NK-92 (cell line): ENCODE results near the gene ARFGAP2.
A peak's percentile ranks its signal among the peaks of the same experiment; 100 is the strongest.
"Not testable (repeated sequence)": the region's sequence is repeated elsewhere in the genome, so short reads cannot be mapped to it uniquely, and the experiment has no call there.

Experiments
- DNase-seq: peaks from one replicate; lab custom pipeline; 2025; ENCODE audit not compliant: unreplicated experiment; lab: John Stamatoyannopoulos, UW

The ARFGAP2 gene

DNA sequence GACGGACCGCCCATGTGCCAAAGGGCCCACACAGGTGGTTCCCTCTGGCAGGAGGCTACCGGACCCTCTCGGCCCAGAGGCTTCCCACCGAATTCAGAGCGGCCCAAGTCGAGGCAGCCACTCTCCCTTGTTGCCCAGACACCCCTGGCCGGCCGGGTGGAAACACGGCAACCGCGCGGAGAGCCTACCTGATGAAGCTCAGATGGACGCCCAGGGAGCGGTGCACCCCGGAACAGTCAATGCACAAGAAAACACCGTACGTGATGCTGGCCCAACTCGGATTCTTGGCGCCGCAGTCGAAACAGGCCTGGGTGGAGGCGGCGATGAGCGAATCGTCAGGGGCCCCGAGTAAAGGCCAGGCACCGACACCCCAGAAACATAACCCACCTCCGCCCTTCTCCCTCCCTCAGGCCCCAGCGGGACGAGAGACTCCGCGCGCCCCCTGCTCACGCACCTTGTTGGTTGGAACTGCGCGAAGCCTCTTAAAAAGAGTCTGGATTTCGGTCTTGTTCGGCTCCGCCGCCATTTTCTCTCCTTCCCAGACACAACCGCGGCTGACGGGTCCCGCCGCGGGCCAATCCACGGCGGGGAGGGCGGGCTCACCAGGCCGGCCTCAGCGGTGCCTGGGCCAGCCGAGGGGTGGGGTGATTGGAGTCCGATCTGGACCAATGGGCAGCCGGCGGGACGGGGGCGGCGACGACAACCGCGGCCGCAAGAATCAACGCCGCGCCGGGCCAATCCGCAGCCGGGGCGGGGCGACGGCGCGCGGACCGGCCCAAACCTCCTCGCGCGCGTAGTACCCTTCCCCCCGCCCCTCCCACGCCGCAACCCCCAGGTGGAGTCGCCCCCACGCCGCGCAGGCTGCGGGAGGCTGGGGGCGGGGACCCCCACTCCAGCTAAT is at the start of gene ARFGAP2:
Gene ARFGAP2 (minus strand): TSS at position 552 of the 901 bp plus-strand sequence. CDS start 26 bp downstream, at position 526.
- peak; percentile 83 for DNase-seq

DNA sequence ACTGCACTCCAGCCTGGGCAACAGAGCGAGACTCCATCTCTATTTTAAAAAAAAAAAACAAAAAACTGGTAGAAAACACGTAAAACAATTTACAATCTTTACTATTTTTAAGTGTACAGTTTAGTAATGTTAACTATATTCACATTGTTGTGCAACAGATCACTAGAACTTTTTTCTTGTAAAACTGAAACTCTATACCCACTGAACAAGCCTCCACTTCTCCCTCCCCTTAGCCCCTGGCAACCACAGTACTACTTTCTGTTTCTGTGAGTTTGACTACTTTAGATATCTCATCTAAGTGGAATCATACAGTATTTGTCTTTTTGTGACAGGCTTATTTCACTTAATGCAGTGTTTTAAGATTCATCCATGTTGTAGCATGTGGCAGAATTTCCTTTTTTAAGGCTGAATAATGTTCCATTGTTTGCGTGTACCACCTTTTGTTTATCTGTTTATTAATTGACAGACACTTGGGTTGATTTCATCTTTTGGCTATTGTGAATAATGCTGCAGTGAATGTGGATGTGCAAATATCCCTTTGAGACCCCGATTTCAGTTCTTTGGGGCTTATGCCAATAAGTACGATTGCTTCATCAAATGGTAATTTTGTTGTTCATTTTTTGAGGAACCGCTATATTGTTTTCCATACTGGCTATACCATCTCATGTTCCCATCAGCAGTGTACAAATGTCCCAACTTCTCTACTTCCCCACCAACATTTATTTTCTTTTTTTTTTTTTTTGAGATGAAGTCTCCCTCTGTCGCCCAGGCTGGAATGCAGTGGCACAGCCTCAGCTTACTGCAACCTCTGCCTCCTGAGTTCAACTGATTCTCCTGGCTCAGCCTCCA is 49.1 kb upstream of the ARFGAP2 start:
- no peak for DNase-seq

DNA sequence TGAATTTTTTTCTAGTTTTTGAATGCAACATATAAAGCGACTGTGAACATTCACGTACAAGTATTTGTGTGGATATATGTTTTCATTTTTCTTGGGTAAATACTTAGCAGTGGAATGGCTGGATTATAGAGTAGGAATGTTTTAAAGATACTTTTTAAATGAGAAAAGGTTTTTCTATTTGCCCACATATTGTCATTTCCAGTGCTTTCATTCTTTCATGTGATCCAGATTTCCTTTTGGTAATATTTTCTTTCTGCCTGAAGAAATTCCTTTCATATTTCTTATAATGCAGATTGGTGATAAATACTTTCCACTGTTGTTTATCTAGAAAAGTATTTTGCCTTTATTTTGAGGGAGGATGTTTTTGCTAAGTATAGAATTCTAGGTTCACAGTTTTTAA is 46.0 kb upstream of the ARFGAP2 start:
- no peak for DNase-seq

DNA sequence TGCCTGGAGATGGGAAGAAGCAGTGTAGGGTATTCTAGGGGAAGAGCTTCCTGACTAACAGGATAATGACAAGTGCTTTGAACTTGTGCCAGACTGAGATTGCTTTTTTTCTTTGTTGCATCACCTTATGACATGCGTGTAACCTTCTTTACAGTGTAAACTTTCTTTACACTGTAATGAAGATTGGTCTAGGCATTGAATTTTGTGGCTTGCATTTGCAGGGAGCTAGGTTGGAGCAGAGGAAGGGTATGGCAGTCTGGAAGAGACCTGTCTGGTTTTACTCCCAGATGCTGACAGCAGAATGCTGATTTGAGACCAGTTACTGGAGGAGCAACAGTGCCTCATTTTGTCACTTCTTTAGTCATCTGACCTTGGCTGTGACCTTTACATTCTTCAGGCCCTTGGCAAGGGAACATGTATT is 43.7 kb upstream of the ARFGAP2 start:
- DNase-seq: no peak

DNA sequence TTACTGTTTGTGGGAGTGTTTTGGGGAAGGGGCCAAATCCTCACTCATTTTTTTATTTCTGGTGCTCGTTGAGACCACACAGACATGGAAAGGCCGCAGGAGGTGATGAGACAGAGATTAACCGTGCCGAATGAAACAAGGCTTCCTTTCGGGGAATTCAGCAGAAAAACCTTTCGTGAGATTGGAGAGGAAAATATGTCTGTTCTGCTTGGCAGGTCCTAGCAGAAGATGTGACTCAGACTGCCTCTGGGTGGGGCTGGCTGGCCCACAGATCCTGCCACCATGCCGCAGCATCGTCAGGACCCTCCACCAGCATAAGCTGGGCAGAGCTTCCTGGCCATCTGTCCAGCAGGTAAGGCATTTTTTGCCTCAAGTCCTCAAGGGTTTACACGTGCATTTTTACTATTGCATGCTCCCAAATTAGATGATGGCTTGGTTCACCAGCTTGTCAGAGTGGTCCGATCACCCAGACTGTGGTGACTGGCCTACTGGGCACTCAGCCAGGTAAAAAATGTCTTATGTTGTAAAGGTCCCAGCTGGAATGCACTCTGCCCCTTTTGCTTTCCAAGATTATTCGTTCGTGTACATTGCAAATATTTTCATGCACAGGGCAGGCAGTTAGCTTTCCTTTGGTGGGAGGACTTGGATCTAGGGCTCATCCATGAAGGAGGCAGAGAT is 39.6 kb upstream of the ARFGAP2 start:
- DNase-seq: no peak

DNA sequence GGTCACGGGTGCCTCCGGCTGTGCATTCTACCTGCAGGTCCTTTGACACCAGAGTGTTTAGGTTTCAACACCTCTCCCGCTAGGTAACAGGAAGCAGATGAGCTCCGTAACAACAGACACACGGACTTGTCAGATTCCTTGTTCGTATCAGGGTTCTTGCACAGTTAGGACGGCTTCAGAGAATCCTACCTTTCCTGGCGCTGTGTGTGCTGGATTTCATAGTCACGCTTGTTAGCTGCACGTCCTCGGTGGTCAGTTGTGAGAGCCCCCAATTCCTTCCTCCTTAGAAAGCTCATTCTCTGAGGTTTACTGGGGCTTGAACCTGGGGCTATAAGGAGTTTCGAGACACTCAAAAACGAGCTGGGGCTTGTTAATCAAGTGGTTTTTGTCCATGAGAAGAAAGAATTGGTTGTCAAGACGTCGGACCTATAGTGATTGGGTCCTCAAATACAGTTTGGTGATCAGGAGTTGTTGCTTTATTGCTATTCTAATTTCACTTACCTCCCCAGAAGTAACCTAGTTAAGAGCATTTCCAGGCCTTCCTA is 38.8 kb upstream of the ARFGAP2 start:
- no peak for DNase-seq

DNA sequence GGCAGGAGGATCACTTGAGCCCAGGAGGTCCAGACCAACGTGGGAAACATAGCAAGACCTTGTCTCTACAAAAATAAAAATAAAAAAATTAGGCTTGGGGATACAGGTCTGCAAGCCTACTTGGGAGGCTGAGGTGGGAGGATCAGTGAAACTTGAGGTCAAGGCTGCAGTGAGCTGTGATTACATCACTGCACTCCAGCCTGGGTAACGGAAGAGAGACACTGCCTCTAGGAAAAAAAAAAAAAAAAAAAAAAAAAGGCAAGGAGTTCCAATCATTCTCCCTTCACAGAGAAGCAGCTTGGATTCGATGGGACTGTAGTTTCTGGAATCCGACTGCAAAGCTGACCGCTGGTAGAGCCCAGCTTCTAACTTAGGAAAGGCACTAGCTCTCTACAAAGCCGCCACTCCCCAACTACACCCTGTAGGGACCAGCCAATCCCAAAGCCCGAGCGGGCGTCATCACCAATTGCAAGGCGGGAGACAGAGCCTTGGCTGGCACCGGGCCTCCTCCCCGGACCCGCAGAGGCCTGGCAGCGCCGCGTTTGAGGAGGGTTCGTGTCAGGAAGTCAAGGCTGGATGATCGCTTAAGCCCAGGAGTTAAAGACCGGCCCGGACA is 37.4 kb upstream of the ARFGAP2 start:
- no peak for DNase-seq

DNA sequence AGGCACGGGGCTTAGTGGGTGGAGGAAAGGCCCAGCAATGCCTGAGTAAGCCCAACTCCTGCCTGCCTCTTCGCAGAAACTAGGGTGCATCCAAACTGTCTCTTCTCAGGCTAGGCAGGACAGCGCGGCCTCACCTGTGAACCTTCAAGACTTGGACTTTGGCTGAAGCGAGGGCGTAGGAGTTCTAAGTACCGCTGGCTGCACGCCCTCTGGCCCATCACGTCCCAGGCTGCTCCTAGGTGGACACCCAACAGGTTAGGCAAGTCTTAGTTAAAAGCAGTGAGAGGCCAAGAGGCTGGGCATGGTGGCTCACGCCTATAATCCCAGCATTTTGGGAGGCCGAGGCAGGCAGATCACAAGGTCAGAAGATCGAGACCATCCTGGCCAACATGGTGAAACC is 36.3 kb upstream of the ARFGAP2 start:
- DNase-seq: no peak

DNA sequence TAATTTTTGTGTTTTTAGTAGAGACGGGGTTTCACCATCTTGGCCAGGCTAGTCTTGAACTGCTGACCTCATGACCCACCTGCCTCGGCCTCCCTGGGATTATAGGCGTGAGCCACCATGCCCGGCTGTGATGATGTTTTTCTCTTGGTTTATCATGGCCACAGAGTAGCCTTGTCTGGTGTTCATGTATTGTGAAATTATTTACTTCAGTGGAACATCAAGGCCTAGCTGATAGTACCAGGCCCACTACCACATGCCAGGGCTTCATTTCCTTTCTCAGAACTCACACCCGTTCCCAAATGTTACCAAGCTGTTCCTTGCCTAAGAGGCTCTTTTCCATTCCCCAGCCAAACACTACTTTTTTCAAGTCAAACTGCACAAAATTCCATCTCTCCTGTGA is 31.9 kb upstream of the ARFGAP2 start:
- DNase-seq: no peak

DNA sequence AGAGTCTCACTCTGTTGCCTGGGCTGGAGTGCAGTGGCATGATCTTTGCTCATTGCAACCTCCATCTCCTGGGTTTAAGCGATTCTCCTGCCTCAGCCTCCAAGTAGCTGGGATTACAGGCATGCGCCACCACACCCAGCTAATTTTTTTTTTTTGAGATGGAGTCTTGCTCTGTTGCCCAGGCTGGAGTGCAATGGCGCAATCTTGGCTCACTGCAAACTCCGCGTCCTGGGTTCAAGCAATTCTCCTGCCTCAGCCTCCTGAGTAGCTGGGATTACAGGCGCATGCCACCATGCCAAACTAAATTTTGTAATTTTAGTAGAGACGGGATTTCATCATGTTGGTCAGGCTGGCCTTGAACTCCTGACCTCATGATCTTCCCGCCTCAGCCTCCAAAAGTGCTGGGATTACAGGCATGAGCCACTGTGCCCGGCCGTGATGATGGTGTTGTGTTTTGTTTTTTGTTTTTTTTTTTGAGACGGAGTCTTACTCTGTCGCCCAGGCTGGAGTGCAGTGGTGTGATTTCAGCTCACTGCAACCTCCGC is 31.4 kb upstream of the ARFGAP2 start:
- not testable (repeated sequence) for DNase-seq

DNA sequence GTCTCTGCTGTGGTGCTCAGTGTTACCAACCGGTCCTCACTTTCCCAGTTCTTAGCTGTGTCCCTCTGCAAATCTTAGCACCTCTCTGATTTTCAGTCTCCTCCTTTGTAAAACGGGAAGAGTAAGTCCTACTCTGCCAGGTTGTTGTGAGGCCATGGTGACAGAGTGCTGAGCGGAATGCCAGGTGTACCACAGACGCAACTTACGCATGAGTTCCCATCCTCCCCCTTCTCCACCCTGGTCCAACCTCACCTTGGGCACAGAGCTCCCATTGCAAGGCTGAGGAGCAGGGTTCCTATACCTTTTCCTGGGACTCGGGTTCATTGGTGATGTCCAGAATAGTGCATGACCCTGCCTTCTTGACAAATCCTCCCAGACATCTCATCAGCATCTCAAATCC is 30.8 kb upstream of the ARFGAP2 start:
- no peak for DNase-seq

DNA sequence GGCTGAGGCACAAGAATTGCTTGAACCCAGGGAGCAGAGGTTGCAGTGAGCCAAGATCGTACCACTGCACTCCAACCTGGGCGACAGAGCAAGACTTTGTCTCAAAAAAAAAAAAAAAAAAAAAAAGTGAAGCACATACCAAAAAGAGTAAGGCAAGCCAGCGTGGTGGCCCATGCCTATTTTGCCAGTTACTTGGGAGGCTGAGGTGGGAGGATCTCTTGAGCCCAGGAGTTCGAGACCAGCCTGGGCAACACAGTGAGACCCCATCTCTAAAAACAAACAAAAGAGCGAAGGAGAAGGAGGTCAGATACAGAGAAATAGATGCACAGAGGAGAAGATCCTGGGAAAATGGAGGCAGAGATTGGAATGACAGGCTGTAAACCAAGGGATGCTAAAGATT is 29.9 kb upstream of the ARFGAP2 start:
- DNase-seq: not testable (repeated sequence)

DNA sequence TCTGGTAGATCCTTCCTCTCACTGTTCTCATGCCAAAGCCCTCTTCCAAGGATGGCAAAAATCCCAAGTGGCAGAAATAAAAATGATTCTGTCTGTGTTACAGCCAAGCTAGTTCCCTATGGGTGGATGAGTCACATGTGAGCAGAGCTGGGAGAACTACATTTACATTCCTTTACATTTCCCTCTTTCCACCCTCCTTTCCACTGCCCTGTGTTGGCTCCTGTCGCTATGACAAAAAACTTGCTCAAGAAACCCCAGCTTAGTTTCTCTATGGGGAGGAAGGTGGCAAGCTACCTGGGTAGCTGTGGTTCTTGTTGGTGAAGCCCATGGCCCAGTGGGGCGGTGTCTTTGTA is 27.9 kb upstream of the ARFGAP2 start:
- no peak for DNase-seq

DNA sequence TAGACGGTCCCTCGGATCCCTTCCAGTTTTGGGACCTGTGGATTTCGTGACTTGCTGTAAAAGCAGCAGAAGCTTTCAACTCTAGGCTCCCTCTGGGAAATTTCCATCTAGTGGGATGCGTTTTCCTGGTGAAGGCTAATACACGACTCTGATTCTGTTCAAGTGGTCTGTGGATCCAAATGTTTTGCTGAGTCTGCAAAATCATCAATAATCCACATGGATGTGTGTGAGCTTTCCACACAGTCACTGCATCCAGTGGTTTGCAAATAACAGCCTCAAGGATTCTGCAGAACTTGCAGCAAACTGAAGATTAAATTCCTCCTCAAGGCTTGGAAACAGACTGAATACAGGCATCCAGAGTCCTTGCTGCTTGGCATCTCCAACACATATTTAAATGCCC is 25.9 kb upstream of the ARFGAP2 start:
- DNase-seq: no peak

DNA sequence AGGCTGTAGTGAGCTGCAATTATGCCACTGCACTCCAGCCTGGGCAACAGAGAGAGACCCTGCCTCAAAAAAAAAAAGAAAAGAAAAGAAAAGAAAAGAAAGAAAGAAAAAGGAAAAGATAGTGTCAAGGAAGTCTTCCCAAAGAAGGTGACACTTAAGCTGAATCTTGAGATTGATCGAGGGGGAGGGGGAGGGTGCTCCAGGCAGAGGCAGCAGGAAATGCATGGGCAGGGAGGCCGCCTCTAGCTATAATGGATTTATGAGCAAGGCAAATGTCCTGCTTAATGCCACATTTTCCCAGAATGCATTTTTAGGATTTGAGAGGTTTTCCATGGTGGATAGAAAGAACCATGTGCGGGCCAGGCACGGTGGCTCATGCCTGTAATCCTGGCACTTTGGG is 24.3 kb upstream of the ARFGAP2 start:
- no peak for DNase-seq

DNA sequence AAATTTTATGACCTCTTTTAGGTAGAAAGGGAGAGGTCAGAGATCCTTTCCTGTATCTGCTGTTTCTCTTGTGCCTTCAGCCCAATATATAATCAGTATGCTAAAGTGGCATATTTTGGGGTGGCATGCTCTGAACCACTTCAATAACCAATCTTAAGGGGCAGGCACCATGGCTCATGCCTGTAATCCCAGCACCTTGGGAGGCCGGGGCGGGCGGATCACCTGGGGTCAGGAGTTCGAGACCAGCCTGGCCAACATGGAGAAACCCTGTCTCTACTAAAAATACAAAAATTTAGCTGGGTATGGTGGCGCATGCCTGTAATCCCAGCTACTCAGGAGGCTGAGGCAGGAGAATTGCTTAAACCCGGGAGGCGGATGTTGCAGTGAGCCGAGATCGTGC is 21.5 kb upstream of the ARFGAP2 start:
- DNase-seq: not testable (repeated sequence)

DNA sequence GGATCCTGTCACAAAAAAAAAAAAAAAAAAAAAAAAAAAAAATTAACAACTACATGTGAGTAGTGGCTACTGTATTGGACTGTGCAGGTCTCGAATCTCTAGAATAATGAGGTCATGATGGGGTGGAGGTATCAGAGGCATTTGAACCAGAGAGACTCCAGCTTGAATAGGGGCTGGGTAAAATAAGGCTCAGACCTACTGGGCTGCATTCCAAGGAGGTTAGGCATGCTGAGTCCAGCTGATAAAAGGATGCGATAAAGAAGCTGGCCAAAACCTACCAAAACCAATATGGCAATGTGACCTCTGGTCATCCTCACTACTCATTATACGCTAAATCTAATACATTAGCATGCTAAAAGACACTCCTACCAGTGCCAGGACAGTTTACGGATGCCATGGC is 15.4 kb upstream of the ARFGAP2 start:
- DNase-seq: no peak

DNA sequence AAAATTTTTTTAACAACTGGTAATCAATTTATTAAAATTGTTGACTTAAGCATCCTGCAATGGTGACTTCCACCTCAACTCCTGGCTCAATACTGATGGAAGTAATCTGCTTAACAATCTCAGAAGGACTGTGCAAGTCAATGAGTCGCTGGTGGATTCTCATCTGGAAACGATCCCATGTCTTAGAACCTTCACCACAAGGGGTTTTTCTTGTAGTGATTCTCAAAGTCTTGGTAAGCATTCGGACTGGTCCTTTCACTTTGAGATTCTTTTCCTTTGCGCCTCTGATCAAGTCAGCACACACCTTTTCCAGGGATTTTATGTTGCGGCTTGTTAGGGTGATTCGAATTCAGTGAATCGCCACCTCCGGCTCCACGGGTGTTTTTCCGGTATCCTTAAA is 14.5 kb upstream of the ARFGAP2 start:
- DNase-seq: not testable (repeated sequence)

DNA sequence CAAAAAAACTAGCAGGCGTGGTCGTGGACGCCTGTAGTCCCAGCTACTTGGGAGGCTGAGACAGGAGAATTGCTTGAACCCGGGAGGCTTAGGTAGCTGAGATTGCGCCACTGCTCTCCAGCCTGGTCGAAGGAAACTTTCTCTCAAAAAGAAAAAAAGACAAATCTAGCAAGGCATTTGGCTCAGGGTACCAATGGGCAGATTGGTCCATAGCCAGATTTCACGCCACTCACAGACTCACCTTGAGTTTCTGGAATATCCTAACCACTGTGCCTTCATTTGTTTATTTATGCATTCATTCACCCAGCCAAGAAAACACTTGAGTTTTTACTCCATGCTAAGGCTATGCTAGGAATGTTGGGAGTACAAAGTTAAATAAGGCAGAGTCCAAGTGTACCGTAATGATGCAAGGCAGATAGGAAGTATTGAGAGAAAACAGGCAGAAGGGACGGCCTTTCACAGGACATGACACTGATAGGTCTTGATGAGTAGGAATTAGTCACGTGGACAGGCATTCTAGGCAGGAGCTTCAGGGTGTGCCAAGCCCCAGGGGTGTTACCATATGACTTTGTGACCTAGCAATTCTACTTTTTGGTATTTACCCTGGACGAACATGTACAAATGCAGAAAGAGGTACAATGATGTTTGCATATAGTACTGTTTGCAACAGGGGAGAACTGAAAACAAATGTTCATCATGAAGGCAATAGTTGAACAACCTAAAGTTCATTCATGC is 12.6 kb upstream of the ARFGAP2 start:
- DNase-seq: no peak

DNA sequence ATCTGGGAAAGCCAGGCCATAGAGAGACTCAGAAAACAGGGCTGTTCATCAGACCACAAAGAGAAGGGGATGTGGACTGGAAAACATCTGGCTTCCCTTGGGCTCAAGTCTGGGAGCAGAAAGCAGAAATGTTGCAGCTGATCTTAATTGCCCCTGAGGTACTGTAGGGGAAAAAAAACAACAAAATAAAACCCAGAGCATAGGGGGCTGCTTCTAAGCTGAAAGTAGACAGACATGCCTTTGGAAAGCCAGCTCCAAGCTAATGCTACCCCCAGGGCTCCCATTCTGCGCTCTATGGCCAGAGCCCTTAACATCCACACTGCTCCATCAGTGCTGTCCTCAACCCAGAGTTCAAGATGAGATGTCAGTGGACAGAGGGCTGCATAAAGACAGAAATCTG is 11.6 kb upstream of the ARFGAP2 start:
- DNase-seq: no peak
